LNCAP (cell line): ENCODE results near the gene DPEP1.

Experiments
- CTCF ChIP-seq: fragments of 450-650 bp; IDR thresholded peaks from 2 replicates; pipeline ENCODE4 v1.5.1; 2017; ENCODE audit warnings: mild to moderate bottlenecking

DPEP1 gene

DNA sequence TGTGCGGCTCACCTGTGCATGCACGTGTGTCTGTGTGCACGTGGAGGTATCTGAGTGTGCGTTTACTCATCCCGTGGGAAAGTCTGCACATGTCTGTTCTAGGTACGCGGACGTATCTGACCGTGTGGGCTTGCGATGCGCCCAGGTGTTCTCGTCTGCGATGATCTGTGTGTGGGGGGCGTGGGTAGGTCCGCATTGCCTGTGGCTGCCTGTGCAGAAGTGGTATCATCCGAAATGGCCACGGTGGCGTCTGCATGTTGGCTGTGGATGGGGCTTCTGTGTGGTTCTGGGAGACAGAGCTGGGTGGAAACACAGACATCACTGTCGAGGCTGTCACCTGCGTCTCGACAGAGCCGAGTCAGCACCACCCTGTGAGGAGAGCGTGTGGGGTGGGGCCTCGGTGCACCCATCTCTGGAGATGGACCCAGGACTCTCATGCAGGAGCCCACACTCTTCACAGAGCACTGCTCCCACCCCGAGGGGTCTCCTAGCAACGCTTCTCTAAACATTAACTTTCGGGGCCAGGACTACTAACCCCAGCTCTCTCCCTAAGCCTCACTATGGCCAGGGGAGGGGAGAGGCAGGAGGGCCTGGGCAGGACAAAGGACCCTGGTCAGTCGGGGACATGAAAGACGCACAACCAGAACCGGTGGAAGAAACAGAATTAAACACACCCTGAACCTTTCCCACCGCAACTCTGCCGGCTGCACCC is 8.4 kb downstream of the DPEP1 start:
- no peak for TF ChIP-seq CTCF

DNA sequence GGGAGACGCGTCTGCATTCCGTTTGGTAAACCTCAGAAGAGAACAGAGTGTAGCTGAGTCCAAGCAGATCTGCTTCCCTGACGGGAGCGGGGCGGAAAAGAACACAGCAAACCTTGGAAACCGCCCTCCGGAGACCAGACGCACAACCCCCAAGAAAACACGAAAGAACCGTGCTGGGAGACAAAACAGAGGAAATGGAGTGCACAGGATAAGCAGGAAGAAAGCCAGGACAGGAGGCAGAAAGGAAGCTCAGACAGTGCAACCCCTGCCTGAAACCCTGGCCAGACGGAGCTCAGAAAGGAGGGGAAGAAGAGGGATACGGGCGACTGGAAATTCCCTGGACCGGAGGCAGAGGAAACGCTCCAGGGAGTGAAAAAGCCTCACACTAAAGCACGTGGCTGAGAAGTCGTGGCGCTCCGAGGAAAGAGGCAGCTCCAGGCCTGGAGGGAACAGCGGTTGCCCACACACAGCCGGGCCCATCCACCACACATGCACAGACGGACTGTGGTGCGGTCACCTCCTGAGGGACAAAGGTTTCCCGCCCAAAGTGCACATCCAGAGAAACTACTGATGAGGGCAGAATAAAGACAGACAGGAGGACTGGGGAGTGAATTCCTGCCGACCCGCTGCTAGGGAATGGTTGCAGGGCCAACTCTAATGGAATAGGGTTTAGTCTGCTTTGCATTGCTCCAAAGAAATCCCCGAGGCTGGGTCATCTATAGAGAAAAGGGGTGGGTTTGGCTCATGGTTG is 10.2 kb downstream of the DPEP1 start:
- no peak for TF ChIP-seq CTCF

- TF ChIP-seq CTCF, result no peak
Measured at GRCh38 chr16:89624777-89625761, 11.6 kb downstream of the DPEP1 start.

DNA sequence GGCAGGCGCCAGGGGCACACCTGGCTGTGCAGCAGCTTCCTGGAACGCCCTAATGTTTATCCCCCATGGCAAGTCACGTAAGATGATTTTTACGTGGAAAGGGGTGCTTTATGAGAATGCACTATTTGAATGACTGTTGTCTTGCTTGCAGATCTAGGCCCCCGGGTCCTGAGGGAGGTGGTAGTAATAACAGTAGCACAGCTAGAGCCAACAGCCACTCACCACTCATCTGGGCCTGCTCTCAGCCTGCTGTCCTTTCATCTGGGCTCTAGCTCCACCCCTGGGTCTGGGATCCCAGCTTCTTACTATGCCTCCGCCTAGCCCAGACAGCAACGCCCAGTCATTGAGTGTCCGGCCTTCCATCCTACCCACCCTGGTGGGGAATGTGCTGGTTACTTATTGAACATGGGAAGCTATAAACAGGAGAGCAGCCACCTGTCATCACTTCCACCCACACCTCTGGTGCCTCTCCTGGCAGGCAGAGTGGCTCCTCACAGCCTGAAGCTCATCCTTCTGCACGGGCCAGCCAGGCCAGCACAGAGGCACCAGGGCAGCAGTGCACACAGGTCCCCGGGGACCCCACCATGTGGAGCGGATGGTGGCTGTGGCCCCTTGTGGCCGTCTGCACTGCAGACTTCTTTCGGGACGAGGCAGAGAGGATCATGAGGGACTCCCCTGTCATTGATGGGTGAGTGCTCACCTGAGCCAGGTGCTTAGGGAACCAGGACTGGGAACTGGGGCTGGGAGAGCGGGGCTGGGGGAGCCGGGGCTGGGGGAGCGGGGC is 16.6 kb downstream of the DPEP1 start:
- no peak for TF ChIP-seq CTCF

DNA sequence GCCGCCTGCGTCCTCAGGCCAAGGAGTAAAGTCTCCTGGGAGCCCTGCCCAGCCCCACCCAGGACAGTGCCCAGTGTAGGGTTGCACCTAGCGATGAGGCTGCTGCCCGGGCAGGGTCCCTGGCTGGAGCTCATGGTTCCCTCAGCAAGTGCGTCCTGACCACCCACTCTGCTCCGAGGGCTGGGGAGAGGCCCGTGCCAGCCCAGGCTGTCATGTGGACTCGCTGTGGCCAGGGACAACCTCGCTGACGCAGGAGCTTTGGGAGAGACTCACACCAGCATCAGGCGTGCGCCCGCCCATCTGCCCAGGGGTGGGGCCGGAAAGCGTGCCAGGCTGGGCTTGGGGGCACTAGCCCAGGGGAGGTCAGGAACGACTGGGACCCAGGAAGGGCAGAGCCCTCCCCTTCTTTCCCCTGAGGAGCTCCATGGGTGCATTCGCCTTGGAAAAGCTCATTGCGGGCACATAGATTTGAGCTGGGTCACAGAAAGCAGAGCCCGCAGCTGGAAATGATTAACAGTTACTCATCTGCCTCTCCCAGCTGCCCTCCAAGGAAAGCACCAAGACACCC is 19.7 kb downstream of the DPEP1 start:
- no peak for TF ChIP-seq CTCF

DNA sequence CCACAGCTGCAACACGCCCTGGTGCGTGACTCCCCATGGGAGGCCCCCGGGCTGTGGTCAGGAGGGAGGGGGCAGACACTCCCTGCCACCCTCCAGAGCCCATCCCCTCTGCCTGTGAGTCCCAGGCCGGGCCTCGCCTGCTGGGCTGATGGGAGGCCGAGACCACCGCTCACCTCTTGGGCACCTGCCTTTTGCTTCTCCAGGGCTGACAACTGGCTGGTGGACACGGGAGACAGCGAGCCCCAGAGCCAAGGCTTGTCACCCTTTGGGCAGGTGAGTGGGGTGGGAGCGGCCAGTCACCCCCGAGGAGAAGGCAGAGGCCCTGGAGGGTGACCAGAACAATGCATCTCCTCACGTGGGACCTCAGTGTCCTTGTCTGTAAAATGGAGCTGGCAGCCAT is 23.2 kb downstream of the DPEP1 start:
- no peak for TF ChIP-seq CTCF
